H9 (cell line): Measurements from ENCODE around the gene OAS1. TPM values are rescaled to one million over a fixed set of nuclear protein-coding genes. Genes with fewer than 3 reads are reported as not detected.

Experiments used
- DNase-seq: peaks from one replicate; pipeline ENCODE4 v3.0.0-alpha.2; 2017
- H2AFZ ChIP-seq: one replicate; pipeline ENCODE4 v1.6.1; 2013; ENCODE audit warnings: mild to moderate bottlenecking, low read length, control low read depth, moderate library complexity
- H2AK5ac ChIP-seq: 2 replicates; pipeline ENCODE4 v1.6.1; 2013; ENCODE audit warnings: low read length, control low read depth, mixed read lengths; ENCODE audit not compliant: insufficient read length
- H2BK120ac ChIP-seq: one replicate; pipeline ENCODE4 v1.6.1; 2013; ENCODE audit warnings: low read depth, mild to moderate bottlenecking, low read length, control low read depth, inconsistent platforms; ENCODE audit not compliant: poor library complexity, severe bottlenecking
- H2BK12ac ChIP-seq: 2 replicates; pipeline ENCODE4 v1.6.1; 2013; ENCODE audit warnings: low read length, control low read depth, mixed read lengths, low read depth; ENCODE audit not compliant: insufficient read length
- H2BK15ac ChIP-seq: 2 replicates; pipeline ENCODE4 v1.6.1; 2013; ENCODE audit warnings: low read depth, low read length, control low read depth
- H2BK20ac ChIP-seq: one replicate; pipeline ENCODE4 v1.6.1; 2013; ENCODE audit warnings: low read depth, mild to moderate bottlenecking, low read length, control low read depth, inconsistent platforms; ENCODE audit not compliant: poor library complexity, severe bottlenecking
- H2BK5ac ChIP-seq: 2 replicates; pipeline ENCODE4 v1.6.1; 2013; ENCODE audit warnings: low read length, control low read depth, mixed read lengths; ENCODE audit not compliant: insufficient read length
- H3K14ac ChIP-seq: 2 replicates; pipeline ENCODE4 v1.6.1; 2013; ENCODE audit warnings: low read length, control low read depth; ENCODE audit not compliant: insufficient read depth
- H3K18ac ChIP-seq: 2 replicates; pipeline ENCODE4 v1.6.1; 2013; ENCODE audit warnings: low read depth, mild to moderate bottlenecking, mixed read lengths, low read length, control low read depth; ENCODE audit not compliant: insufficient read length
- H3K23ac ChIP-seq: 2 replicates; pipeline ENCODE4 v1.6.1; 2013; ENCODE audit warnings: low read length, control low read depth, mixed read lengths, low read depth; ENCODE audit not compliant: insufficient read length
- H3K23me2 ChIP-seq: 2 replicates; pipeline ENCODE4 v1.6.1; 2013; ENCODE audit warnings: low read depth, mild to moderate bottlenecking, mixed read lengths, low read length, control low read depth; ENCODE audit not compliant: insufficient read length, poor library complexity, severe bottlenecking
- H3K27ac ChIP-seq: 2 replicates; pipeline ENCODE4 v1.5.1; 2013; ENCODE audit warnings: low read length, control low read depth, mixed read lengths, low read depth; ENCODE audit not compliant: insufficient read length
- H3K27me3 ChIP-seq: 2 replicates; pipeline ENCODE4 v1.6.1; 2013; ENCODE audit warnings: low read length, control low read depth, inconsistent platforms; ENCODE audit not compliant: insufficient read depth
- H3K4ac ChIP-seq: 2 replicates; pipeline ENCODE4 v1.6.1; 2013; ENCODE audit warnings: low read depth, mild to moderate bottlenecking, control low read depth, inconsistent platforms, low read length, moderate library complexity
- H3K4me1 ChIP-seq: 2 replicates; pipeline ENCODE4 v1.6.1; 2013; ENCODE audit warnings: low read length, control low read depth, inconsistent platforms; ENCODE audit not compliant: insufficient read depth
- H3K4me2 ChIP-seq: 2 replicates; pipeline ENCODE4 v1.6.1; 2013; ENCODE audit warnings: low read length, control low read depth, mixed read lengths; ENCODE audit not compliant: insufficient read length, insufficient read depth
- H3K56ac ChIP-seq: 2 replicates; pipeline ENCODE4 v1.6.1; 2013; ENCODE audit warnings: low read depth, mild to moderate bottlenecking, mixed read lengths, low read length, control low read depth; ENCODE audit not compliant: insufficient read length
- H3K79me1 ChIP-seq: 2 replicates; pipeline ENCODE4 v1.6.1; 2013; ENCODE audit warnings: low read depth, mild to moderate bottlenecking, moderate library complexity, low read length, control low read depth, inconsistent platforms; ENCODE audit not compliant: insufficient read depth, poor library complexity, severe bottlenecking
- H3K79me2 ChIP-seq: 2 replicates; pipeline ENCODE4 v1.6.1; 2013; ENCODE audit warnings: low read length, control low read depth, inconsistent platforms; ENCODE audit not compliant: insufficient read depth
- H3K9ac ChIP-seq: 2 replicates; pipeline ENCODE4 v1.6.1; 2013; ENCODE audit warnings: low read length, control low read depth, mixed read lengths; ENCODE audit not compliant: insufficient read length; ENCODE audit errors: extremely low read depth
- H3K9me3 ChIP-seq: one replicate; pipeline ENCODE4 v1.6.1; 2013; ENCODE audit warnings: low read depth, low read length, inconsistent platforms; ENCODE audit not compliant: control insufficient read depth
- H3T11ph ChIP-seq: one replicate; pipeline ENCODE4 v1.6.1; 2013; ENCODE audit warnings: mild to moderate bottlenecking, low read length, control low read depth, inconsistent platforms
- H4K20me1 ChIP-seq: one replicate; pipeline ENCODE4 v1.6.1; 2013; ENCODE audit not compliant: control insufficient read depth, insufficient read length, insufficient read depth
- H4K5ac ChIP-seq: 2 replicates; pipeline ENCODE4 v1.6.1; 2013; ENCODE audit warnings: low read depth, mild to moderate bottlenecking, mixed read lengths, low read length, control low read depth; ENCODE audit not compliant: insufficient read length
- H4K8ac ChIP-seq: replicated peaks from 2 replicates; pipeline ENCODE4 v1.6.1; 2013; ENCODE audit warnings: low read length, control low read depth, mixed read lengths, low read depth; ENCODE audit not compliant: insufficient read length
- H4K91ac ChIP-seq: 2 replicates; pipeline ENCODE4 v1.6.1; 2013; ENCODE audit warnings: low read depth, mild to moderate bottlenecking, moderate library complexity, mixed read lengths, low read length, control low read depth; ENCODE audit not compliant: insufficient read length
- H3K27ac Mint-ChIP-seq, 3 experiments: 2 replicates in 2 of 3; 3 replicates in 1 of 3; pipeline ENCODE4 v1.8.0; 2020 to 2021; ENCODE audit warnings: mixed read lengths in 3 of 3, mild to moderate bottlenecking in 1 of 3, moderate library complexity in 1 of 3
- H3K27me3 Mint-ChIP-seq: 2 replicates; pipeline ENCODE4 v1.8.0; 2021; ENCODE audit warnings: low read depth, mild to moderate bottlenecking, moderate library complexity, mixed read lengths
- H3K36me3 Mint-ChIP-seq, 3 experiments: 2 replicates in 2 of 3; 3 replicates in 1 of 3; pipeline ENCODE4 v1.8.0; 2020 to 2021; ENCODE audit warnings: low read depth in 3 of 3, mixed read lengths in 3 of 3; ENCODE audit not compliant: insufficient read depth in 1 of 3
- H3K4me1 Mint-ChIP-seq, 2 experiments: 2 replicates each; pipeline ENCODE4 v1.8.0; 2020; ENCODE audit warnings: mixed read lengths in 2 of 2
- H3K4me3 Mint-ChIP-seq, 2 experiments: 2 replicates in 1 of 2; 3 replicates in 1 of 2; pipeline ENCODE4 v1.8.0; 2020 to 2021; ENCODE audit warnings: mild to moderate bottlenecking in 2 of 2, mixed read lengths in 2 of 2, moderate library complexity in 1 of 2
- H3K9me3 Mint-ChIP-seq, 2 experiments: 2 replicates in 1 of 2; 3 replicates in 1 of 2; pipeline ENCODE4 v1.8.0; 2020; ENCODE audit warnings: mild to moderate bottlenecking in 2 of 2, mixed read lengths in 2 of 2, moderate library complexity in 1 of 2
- CTCF ChIP-seq: fragments of 200-600 bp; sonication (generic); conservative IDR thresholded peaks from 3 replicates; pipeline ENCODE4 v1.8.0; 2021; ENCODE audit warnings: antibody characterized with exemption, mild to moderate bottlenecking
- WGBS: extraction: QIAGEN DNeasy Blood & Tissue Kit; methylation state at CpG from one replicate; pipeline ENCODE4 v1.1.7; 2013; ENCODE audit warnings: missing lambda C conversion rate, low lambda C conversion rate, mixed read lengths; ENCODE audit not compliant: insufficient read length; ENCODE audit errors: extremely low coverage; 5-methylcytosine and 5-hydroxymethylcytosine counted together
- total RNA-seq: library from RNA; stranded (reverse); gene quantifications from 2 replicates; pipeline ENCODE4 v1.2.1, GENCODE V29; 2021

OAS1 gene
- total RNA-seq, 1 experiment from 2014 or later = not detected

GRCh38 chr12:112936264-112936663 is 29.5 kb downstream of the OAS1 start:
- Mint-ChIP-seq H3K4me3 (no peak overlapping the region), H3K27me3 (peaks cover 32% of the 10 kb centered on the region), H3K9me3 (no peaks in the 10 kb centered on the region; a peak in 1 of 5 replicates), H3K4me1 (peaks cover 17 to 32% of the 10 kb centered on the region in 2 experiments), H3K36me3 (no peaks in the 10 kb centered on the region), H3K27ac (no peak overlapping the region)
- no peak overlapping the region for H3K9ac ChIP-seq
- no peaks in the 10 kb centered on the region for H3K9me3 ChIP-seq
- no peak overlapping the region for H3K18ac ChIP-seq
- no peak overlapping the region for H4K5ac ChIP-seq
- H3K4ac ChIP-seq = no peak overlapping the region
- no peak overlapping the region for H4K91ac ChIP-seq
- TF ChIP-seq CTCF = no peak
- no peak overlapping the region for H3K23ac ChIP-seq
- no peak overlapping the region for H2BK5ac ChIP-seq
- no peaks in the 10 kb centered on the region for H3K4me1 ChIP-seq
- H3K27me3 ChIP-seq = no peaks in the 10 kb centered on the region; the same call in 1 of the 2 replicates
- H2BK12ac ChIP-seq = no peak overlapping the region
- H2BK15ac ChIP-seq = no peak overlapping the region
- no peak overlapping the region for H2AFZ ChIP-seq
- no peak overlapping the region for H3K56ac ChIP-seq
- no peak overlapping the region for H2AK5ac ChIP-seq
- no peak overlapping the region for H3K14ac ChIP-seq
- H2BK20ac ChIP-seq = no peak overlapping the region
- no peak overlapping the region for H4K8ac ChIP-seq
- H3K79me1 ChIP-seq = no peaks in the 10 kb centered on the region
- H3K4me2 ChIP-seq = no peak overlapping the region
- no peak for DNase-seq
- H4K20me1 ChIP-seq = no peaks in the 10 kb centered on the region
- H3K23me2 ChIP-seq = peaks cover 8% of the 10 kb centered on the region
- no peak overlapping the region for H3K27ac ChIP-seq
- no peak overlapping the region for H2BK120ac ChIP-seq
- H3T11ph ChIP-seq = no peak overlapping the region
- WGBS = no CpG with 5 or more reads among the region's 1 CpG
- H3K79me2 ChIP-seq = no peaks in the 10 kb centered on the region
